Measurements from ENCODE around the gene DOK5.

DNA sequence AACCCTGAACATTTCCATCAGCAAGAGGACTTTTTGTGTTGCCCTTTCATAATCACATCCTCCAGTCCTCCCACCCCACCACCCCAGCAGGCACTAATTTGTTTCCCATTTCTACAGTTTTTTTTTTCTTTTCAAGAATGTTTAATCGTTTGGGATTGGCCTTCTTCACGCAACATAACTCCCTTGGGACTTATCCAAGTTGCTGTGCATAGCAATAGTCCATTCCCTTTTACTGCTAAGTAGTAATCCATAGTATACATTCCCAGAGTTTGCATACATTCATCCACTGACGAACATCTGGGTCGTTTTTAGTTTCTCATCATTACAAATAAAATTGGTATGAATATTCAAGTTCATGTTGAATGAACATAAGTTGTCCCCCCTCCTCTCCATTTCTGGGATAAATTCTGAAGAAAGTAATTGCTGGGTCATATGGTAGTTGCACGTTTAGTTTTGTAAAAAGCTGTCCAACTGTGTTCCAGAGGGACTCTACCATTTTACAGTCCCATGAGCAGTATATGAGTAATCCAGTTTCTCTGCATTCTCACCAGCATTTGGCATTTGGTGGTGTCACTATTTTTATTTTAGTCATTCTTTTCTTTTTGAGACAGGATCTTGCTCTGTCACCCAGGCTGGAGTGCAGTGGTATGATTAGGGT lies 90.8 kb downstream of the DOK5 start:
- TF ChIP-seq POLR2A (IDR thresholded peaks at IDR 0.05; ENCODE audit: low read depth, low read length) (no peak), POLR2AphosphoS5 (IDR thresholded peaks at IDR 0.05; ENCODE audit: low read depth, low read length) (no peak), TAF1 (IDR thresholded peaks at IDR 0.05; ENCODE audit: borderline replicate concordance, low read depth, low read length) (no peak)

Data from GM12892 (cell line).